RPMI7951 (cell line): ENCODE measurements around the gene SF3B6. TPM values are rescaled to one million over a fixed set of nuclear protein-coding genes. Genes with fewer than 3 reads are reported as not detected.

Experiments
- DNase-seq: peaks from one replicate; pipeline ENCODE4 v3.0.0-alpha.2; 2012; ENCODE audit warnings: low read depth
- total RNA-seq: library from RNA; depleted of rRNA; stranded (reverse); fragments of >200 nt; shearing (Covaris generic); gene quantifications from 2 replicates; pipeline ENCODE4 v1.2.3, GENCODE V29; 2014; rRNA removed

Gene SF3B6
- total RNA-seq, 1 experiment from 2014 or later, result 501 TPM

DNA sequence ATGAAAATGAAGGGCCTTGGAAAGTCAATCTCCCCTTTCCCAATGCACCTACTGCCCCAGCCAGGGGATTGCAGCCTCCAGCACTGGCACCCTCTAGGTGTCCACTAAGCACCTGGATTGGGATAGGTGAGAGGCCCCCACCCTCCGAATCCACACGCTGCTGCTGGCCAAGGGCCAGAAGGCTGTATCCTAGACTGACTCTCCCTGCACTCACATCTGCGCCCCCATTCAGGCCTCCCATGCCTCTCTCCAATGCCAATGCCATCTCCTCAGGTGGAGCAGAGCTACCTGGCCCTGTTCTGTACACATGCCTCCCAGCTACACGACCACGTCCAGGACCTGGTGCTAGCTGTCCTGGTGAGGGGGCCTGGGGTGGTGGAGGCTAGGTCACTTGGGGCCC lies 56.4 kb downstream of the SF3B6 start:
- DNase-seq, result no peak

- no peak for DNase-seq
Observed at GRCh38 chr2:24018241-24018640, 57.9 kb downstream of the SF3B6 start.

DNA sequence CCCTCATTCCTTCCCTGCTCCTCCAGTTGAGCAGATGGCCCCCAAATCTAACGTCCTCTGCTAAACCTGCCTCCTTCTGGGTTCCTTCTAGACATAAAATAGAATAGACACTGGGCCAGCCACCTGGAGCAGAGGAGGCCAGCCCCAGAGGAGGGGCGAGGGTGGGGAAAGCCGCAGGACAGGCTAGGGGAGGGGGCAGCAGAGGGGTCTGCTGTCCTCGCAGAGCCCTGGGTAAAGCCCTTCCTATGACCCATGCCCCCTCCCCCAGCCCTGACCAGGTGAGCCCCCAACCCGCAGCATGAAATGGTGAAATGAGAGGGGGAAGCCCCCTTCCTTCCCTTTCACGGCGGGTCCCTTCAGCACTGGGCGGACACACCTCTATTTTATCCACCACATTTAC lies 58.4 kb downstream of the SF3B6 start:
- DNase-seq, result no peak

Other genes with a start within 250 kb of the SF3B6 start
- 6.0 and 7.6 TPM in 2 replicates for gene ATAD2B, start 149.2 kb downstream of the SF3B6 start, total RNA-seq
- 19.6 and 24.2 TPM in 2 replicates for gene UBXN2A, start 135.9 kb downstream of the SF3B6 start, total RNA-seq
- gene MFSD2B, start 66.2 kb downstream of the SF3B6 start, total RNA-seq, result 0.24 TPM in 1 of 2 replicates, not detected in the other
- gene WDCP, start 28.9 kb downstream of the SF3B6 start, total RNA-seq, result 11.7 and 14.2 TPM in 2 replicates
- gene FKBP1B, start 26.6 kb downstream of the SF3B6 start, total RNA-seq, result 10.9 and 15.6 TPM in 2 replicates
- 42.7 and 57.8 TPM in 2 replicates for gene TP53I3, start 8.5 kb upstream of the SF3B6 start, total RNA-seq
- 2.4 and 3.4 TPM in 2 replicates for gene PFN4, start 47.0 kb upstream of the SF3B6 start, total RNA-seq
- gene FAM228B, start 47.1 kb upstream of the SF3B6 start, total RNA-seq, result 3.5 and 3.7 TPM in 2 replicates
- 0.29 and 0.36 TPM in 2 replicates for gene FAM228A, start 98.7 kb upstream of the SF3B6 start, total RNA-seq